Renal cortical epithelial cell (primary cell): ENCODE measurements around the gene TAC1. TPM values are rescaled to one million over a fixed set of nuclear protein-coding genes. Genes with fewer than 3 reads are reported as not detected.
"Not testable (repeated sequence)": the region's sequence is repeated elsewhere in the genome, so short reads cannot be mapped to it uniquely, and the experiment has no call there.

Source experiments
- DNase-seq: peaks from one replicate; pipeline ENCODE4 v3.0.0-alpha.2; 2011; ENCODE audit warnings: low read depth
- total RNA-seq: library from RNA; depleted of rRNA; stranded (reverse); fragments of >200 nt; gene quantifications from 2 replicates; pipeline ENCODE4 v1.2.3, GENCODE V29; 2014

Gene TAC1, protein sequence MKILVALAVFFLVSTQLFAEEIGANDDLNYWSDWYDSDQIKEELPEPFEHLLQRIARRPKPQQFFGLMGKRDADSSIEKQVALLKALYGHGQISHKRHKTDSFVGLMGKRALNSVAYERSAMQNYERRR
- total RNA-seq, result 0.10 and 0.35 TPM in 2 replicates

DNA sequence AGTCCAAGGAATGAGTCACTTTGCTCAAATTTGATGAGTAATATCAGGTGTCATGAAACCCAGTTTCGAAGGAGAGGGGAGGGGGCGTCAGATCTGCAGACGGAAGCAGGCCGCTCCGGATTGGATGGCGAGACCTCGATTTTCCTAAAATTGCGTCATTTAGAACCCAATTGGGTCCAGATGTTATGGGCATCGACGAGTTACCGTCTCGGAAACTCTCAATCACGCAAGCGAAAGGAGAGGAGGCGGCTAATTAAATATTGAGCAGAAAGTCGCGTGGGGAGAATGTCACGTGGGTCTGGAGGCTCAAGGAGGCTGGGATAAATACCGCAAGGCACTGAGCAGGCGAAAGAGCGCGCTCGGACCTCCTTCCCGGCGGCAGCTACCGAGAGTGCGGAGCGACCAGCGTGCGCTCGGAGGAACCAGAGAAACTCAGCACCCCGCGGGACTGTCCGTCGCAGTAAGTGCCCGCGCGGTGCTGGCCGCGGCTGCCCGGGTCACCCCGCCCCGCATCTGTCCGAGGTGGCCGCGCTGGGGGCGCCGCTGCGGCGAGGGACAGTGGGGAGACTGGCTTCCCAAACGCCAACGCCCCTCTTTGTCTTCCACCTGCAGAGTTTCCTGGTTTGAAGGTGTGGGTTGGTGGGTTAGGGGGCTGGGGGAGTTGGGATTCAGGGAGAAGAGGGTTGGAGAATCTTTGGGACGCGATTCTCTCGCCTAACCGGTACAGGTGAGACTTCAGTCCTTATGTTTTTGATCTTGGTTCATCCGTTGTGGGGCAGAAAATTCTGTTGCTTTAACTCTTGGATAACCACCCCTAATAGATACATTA, at the start of gene TAC1:
TSS of gene TAC1 (plus strand) at position 351 of the 829 bp plus-strand sequence. CDS start 527 bp downstream, outside the sequence.
- DNase-seq, result peak; percentile 2

DNA sequence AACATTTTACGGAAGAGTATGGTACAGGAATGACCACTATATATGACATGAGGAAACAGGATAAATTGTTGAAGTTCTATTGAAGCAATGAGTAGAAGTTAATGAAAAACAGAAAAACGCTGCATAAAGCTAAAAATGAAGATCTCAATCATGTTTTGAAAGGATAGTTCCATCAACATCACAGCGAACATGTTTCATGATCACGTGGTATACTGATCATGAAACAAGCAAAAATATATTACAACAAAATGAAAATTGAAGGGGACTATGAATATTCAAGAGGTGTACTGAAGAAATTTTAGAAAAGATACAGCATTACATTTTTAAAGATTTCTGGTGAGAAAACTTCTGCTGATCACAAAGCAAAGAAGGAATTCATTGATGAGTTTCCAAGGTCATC, 45.9 kb upstream of the TAC1 start:
- DNase-seq, result no peak

DNA sequence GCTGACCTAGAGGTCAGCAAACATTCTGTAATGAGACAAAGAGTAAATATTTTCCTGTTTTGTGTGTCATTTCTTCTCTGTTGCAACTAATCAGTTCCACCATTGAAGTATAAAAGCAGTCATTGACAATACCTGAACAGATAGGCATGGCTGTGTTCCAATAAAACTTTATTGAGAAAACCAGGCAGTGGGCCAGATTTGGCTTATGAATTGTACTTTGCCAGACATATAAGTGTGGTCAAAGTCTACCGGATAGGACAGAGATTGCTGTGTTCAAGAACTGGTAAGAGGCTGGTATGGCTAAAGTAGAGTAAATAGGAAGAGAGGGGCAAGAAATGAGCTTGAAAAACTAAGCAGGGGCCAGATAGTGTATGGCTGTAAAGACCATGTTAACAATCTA, 38.3 kb upstream of the TAC1 start:
- no peak for DNase-seq

DNA sequence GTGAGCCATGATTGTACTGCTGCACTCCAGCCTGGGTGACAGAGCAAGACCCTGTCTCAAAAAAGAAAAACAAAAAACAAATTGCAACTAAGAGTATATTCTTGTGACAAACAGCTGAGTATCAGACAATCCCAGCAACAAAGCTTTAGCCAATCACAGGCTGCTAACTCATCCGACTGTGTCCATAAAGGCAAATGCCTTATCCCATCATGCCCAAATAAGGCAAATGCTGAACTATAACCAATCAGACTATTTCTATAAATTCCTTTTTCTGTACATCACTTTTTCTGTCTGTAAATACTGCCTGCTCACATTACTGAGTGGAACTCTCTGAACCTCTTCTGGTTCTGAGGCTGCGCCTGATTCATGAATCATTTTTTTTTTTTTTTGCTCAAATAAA, 37.5 kb upstream of the TAC1 start:
- DNase-seq, result no peak

DNA sequence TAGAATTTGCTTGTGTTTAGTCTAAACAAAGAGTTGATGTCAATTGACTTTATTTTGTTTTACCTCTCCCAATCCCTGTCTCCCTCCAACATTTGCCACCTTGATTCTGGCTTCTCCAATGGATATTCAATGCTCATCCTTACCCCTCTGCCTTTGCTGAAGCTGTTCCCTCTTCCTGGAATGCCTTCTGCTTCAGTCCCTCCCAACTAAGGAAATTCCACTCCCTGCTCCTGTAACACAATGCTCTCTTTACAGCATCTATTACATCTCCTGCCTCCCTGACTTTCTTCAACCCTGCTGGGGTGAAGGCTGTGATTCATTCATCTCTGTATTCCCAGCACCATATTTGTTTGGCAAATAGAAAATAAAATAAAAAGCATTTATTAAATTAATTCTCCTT, 34.5 kb upstream of the TAC1 start:
- no peak for DNase-seq

DNA sequence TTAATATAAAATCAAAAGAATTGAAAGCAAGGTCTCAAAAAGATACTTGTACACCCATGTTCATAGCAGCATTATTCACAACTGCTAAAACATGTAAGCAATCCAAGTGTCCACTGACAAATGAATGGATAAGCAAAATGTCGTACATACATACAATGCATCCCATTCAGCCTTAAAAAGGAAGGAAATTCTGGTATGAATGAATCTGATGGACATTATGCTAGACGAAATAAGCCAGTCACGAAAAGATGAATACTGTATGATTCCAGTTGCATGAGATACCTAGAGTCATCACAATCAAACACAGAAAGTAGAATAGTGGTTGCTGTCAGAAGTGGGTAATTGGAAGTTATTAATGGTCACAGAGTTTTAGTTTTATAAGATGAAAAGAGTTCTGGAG, 9.5 kb upstream of the TAC1 start:
- DNase-seq, result no peak

DNA sequence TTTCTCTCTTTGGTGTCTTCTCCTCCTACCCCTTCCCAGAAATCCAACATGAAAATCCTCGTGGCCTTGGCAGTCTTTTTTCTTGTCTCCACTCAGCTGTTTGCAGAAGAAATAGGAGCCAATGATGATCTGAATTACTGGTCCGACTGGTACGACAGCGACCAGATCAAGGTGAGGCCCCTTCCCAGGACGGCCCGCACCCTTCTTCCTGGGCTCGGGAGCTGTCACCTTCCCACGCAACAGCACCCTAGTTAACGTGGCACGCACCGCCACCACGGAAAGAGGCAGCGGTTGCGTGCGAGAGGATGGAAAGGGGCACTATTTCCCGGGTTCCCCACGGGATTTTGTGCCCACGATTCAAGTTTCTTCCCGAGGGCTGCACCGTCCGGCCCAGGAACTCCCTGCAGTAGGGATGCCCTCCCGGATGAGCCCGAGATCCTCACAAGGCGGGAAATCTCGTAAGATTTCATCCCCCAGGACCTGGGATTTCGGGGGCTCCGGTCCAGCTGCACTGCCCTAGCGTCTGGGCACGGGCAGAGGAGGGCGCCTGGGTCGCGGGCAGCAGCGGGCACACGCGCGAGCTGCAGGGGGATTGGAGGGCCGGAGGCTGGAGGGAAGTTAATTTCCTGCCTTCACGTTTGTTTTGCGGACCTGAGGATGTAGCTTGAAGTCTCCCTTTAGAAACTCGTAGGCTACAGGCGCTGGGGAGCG, 834 bp downstream of the TAC1 start:
- DNase-seq, result no peak

DNA sequence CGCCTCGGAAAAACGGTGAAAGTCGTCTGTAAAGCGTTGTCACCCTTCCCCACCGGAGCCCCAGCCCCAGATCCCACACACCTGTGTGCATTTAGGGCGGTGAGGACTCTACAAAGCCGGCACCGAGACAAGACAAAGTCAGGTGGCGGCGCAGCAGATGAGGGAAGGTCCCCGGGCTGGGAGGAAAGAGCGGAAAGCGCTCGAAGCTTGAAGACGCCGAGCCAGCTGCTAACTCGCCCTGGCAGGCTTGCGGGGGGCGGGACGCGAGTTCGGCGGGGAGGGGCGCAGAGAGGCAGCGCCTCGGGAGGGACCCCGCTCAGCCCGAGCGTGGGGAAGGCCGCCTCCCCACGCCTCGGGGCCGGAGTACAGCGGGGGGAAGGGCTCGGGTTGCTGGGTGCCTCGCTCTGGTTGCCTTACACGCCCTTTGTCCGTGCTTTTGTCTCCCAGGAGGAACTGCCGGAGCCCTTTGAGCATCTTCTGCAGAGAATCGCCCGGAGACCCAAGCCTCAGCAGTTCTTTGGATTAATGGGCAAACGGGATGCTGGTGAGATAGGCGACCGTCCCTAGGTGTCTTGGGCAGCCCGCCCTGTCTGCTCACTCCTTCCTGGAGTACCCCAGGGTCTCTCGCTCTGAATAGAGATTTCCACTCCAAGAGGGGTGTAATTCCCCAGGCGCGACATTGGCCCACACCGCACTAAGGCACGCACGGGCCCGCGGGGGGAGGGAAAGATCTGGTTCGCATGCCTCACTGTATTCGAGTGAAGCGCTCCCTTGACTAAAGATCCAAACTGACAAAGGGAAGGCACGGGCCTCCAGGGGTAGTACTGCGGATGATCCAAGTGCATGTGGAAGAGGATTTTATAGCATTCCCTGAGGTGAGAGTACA, 1.6 kb downstream of the TAC1 start:
- no peak for DNase-seq

DNA sequence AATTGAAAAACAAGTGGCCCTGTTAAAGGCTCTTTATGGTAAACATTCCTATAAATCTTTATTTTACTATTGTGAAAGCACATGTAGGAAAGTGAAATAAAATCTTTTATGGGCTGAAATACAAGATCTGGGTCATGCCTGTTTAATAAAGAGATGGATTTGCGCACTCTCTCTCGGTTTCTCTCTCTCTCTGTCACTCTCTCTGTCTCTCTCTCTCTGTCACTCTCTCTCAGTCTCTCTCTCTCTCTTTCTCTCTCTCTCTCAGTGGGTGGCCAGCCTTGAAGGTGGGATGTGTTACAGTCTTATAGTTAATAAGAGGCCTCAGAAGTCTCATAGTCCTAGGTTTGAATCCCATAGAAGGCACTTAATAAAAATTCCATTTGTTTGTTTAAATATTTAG, 2.4 kb downstream of the TAC1 start:
- no peak for DNase-seq

DNA sequence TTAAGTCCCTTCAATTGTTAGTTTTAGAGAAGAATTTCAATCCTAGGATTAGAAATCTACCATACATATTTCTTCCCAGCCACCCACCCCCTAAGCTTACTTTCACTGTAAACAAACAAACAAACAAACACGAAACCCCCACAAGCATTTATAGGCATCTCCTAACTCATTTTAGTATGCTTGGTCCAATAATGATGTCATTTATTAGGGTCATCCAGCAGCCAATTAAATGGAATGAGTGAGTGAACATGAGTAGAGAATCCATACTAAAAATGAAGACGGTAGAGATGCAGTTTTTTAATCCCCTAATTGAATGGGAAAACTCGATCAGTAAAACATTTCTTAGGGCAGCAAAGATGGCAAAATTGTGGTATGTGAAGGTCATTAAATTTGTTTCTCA, 3.2 kb downstream of the TAC1 start:
- no peak for DNase-seq

DNA sequence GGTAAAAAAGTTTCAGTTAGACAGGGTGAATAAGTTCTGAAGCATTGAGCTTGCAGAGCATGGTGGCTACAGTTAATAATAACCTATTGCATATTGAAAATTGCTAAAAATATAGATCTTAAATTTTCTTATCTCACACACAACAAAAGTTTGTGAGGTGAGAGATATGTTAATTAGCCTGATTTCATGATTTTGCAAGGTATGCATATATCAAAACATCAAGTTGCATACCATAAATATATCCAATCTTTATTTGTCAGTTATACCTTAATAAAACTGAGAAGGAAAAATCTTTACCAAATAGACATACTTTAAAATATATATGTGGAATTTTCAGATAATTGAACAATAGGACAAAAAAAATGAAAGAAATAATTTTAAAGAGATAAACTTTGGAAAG, 16.6 kb downstream of the TAC1 start:
- no peak for DNase-seq

DNA sequence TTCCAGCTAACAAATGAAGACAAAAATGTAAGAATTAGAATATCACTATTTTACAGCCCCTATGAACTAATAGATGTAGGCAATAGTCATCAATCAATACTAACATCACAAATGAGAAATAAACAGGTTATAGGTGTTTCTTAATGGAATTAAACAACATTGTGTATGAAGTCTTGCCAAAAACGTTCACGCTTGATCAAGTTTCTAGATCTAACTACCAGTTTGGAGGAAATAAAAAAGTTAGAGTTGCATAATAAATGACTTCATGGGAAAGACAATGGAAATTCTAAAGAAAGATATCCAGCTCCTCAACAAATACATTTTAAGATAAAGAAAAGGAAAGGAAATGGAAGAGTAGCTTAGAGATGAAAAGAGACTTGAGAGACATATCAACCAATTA, 19.7 kb downstream of the TAC1 start:
- peak; percentile 10 for DNase-seq

DNA sequence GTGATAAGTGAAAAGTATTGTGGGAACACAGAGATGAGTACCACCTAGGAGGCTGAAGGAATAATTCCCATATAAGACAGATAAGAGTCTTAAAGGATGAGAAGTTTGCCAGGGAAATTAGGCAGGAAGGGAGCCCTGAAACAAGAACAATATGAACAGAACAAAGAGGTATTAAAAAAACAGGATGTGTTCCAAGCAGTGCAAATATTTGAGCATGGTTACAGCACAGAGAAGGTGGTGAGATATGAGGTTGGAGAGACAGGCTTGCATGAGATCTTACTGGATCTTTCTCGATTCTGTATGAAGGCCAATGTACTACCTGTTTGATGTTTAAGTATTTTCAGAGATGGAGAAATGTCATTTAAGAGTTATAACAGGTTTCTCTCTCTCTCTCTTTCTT, 20.3 kb downstream of the TAC1 start:
- no peak for DNase-seq

DNA sequence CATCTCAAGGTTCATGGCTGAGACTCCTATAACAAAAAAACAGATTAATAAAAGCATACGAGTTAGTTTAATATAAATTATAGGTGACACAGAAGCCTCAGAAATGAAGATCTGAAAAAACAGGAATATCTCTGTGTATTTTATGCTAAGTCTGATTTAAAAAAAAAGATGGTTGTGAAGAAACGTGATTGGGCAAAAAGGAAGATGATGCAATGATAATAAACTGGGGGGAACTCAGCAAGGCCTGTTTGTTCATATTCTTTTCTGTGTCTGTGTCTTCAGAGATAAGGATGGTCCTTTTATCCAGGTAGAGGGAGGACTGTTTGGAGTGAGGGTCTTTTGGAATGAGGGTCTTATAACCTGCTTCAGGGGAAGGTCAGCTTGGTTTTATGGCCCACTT, 25.9 kb downstream of the TAC1 start:
- DNase-seq, result no peak

DNA sequence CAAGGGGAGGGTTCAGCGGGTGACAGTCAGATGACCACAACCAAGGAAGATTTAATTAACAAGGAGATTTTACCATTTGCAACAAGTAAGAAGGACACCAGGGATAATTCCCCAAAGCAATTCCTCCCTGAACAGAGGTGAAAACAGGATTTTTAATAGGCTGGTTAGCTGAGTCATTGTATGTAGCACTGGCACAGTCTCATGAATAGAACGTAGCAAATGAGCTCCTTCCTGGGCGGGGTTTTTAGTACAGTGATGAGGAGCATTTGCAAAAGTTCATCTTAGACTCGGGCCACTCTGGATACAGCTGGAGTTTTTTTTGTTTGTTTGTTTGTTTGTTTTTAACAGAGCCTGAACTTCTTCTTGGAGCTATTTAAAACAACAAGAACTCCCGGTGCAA, 39.0 kb downstream of the TAC1 start:
- DNase-seq, result peak; percentile 40

DNA sequence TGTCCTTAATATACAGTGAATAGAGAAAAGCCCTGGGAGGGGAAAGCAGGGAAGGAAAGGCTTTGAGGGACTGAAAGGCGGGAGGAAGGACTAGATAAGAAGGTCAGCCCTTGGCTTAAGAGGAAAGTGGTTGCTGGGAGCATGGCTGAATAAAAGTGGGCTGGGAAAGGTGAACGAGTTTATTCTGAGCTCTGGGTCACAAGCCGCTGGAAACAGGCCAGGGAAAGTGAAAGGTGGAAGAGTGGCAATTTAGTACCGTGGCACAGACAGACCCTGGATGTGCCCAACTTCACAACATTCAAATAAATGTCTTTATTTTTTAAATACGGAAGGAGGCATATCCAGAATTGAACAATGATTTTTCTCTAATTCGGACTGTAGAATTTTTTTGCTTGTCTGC, 39.7 kb downstream of the TAC1 start:
- no peak for DNase-seq

DNA sequence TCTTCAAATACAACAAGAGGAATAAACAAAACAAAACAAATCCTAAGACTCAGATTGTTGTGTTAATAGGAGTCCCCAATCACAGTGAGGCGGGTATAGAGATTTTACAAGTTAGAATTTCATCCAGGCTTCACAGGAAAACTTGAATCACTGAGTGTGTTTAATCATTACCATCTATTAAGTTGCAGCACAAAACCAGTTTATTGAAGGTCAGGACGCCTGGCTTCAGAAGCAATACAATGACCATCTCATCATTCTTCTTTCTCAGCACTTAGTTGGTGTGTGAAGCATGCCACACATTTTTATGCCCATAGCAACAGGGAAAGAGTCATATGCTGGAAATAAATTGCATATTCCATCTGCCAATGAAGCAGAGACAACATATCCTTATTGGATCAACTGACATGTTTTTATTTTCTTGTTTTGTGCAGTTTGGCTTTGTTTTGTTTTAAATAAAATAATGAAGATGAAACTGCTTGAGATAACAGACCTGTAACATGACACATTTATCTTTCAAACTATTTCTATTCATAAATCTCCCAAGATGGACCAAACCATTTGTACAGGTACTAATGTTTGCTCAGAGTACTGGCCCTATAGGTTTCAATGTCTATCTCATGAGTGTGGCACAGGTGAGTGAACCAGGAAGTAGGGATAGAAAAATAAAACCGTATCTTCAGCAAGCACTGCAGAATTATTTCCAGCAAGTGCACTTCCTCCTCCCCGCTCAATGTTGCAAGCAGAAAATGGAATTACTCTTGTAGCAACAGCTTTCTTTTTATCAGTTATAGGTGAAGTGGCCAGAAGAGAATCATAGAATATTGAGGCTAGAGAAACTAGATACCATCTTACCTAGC, 40.4 kb downstream of the TAC1 start:
- DNase-seq, result peak; percentile 85

DNA sequence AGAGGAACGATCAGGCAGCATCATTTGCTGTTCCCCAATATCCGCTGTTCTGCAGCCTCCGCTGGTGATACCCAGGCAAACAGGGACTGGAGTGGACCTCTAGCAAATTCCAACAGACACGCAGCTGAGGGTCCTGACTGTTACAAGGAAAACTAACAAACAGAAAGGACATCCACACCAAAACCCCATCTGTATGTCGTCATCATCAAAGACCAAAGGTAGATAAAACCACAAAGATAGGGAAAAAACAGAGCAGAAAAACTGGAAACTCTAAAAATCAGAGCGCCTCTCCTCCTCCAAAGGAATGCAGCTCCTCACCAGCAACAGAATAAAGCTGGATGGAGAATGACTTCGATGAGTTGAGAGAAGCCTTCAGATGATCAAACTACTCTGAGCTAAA, 54.5 kb downstream of the TAC1 start:
- not testable (repeated sequence) for DNase-seq
